GM18520 (cell line): Measurements from ENCODE around the gene MUSK.
A peak's percentile ranks its signal among the peaks of the same experiment; 100 is the strongest.
"Not testable (repeated sequence)": the region's sequence is repeated elsewhere in the genome, so short reads cannot be mapped to it uniquely, and the experiment has no call there.

ENCODE experiments used
- ATAC-seq: cut with Tn5 transposase; IDR thresholded peaks from one replicate; pipeline ENCODE4 v1.9.1; 2021; ENCODE audit not compliant: unreplicated experiment

MUSK gene

DNA sequence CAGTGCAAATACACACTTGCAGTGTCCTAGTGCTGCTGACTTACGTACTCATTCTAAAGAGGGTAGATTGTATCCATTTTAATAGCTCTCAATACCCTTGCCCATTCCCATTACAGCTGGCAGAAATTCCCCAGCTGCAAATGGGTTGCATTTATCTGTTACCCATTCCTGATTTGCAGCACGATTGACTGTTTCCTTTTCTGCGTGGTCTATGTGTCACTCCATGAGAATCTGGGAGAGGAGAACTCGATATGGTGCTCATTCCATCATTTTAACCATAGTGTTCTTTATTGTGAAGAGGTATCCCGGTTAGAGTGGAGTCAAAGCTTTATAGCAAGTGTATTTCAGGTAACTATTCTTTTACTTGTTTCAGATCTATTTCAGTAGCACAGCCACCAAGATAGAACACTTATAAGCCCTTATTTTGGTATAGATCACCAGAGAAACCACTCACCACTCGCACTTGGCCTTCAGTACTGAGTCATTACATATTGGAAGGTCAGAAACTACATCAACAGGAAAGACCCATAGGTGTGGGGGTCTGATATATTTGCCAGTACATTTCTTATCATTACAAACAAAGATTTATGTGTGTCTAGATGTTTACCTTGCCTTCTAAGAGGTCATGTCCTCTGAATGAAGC is 139.5 kb downstream of the MUSK start:
- peak; percentile 37 for ATAC-seq

DNA sequence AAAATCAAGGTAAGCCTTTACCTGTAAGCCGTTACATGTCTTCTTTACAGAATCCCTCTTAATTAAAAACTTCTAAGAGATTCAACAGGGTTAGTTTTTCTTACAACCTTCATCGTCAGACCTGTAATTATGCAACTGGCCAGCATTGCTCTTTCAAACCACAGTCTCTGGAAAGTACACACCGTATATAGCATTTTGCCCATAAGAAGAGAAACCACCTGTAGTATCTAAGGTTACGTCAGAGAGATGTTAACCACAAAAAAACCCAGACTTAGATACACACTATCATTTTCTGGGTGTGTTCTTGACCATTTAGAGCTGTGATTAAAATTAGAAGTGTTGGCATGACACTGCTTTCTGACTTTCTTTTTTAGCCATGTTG is 140.0 kb downstream of the MUSK start:
- peak; percentile 95 for ATAC-seq

DNA sequence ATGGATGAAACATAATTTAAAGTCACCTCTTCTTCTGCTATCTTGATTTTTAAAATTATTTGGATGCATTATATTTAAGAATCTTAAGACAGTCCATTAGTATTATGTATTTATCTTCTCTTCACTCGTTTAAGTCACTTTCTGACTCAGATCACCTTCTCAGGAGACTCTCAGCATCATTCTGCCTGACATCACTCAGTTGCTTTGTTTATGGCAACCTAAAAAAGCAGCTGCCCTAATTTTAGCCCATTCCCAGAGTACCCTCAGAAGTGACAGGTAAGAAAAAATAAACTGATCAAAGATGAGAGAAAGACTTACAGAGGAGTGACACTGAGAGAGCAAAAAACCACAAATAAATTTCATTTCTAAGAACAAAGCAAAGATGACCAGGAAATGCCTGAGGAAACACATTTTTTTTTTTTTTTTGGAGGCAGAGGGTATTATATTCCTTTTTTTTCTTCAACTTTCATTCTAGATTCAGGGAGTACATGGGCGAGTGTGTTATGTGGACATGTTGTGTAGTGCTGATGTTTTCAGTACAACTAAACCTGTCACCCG is 140.5 kb downstream of the MUSK start:
- ATAC-seq = peak; percentile 23

DNA sequence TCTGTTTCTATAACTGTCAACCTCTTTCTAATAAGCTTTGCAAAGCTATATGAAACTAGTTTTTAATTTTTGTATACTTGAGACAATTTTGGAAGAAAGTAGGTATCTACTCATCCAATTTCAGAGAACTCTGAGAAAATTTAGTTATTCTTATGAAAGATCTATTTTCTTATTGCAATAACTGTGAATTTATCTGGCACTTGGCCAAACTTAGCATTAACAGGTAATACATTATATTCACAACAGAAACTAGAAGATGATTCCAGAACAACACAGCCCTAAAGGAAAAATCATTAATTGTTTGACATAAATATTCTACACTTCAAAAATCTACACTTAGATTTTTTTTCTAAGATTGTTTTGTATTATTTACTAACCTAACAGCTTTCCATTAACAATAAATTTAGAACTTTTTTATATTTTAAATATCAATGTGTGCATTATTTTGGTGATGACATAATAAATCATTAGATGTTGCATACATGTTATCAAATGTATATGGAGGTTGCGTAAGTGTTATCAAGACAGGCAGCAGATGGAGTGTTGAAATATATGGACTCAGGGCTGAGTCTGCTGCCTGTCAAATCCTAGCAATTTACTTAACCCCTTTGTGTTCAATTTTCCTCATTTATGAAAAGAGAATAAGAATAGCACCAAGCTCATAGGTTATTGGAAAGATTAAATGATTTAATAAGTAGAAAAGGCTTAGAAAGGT is 141.8 kb downstream of the MUSK start:
- ATAC-seq = no peak

DNA sequence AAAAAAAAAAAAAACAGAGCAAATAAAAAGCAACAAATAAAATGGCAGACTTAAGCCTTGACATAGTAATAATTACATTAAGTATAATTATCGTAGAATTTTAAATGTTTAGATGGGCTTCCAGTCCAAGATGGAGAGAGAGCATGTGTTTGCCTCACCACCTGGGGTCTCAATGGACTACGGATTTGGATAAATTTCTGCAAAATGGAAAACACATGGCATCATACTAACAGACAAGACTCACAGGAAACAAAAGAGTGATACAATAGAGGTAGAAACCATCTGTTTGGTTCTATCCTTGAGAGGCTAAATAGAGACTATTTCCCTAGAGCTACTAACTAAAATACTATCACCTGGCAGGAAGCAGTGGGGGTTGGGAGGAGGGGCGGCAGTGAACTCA is 144.3 kb downstream of the MUSK start:
- ATAC-seq = no peak

DNA sequence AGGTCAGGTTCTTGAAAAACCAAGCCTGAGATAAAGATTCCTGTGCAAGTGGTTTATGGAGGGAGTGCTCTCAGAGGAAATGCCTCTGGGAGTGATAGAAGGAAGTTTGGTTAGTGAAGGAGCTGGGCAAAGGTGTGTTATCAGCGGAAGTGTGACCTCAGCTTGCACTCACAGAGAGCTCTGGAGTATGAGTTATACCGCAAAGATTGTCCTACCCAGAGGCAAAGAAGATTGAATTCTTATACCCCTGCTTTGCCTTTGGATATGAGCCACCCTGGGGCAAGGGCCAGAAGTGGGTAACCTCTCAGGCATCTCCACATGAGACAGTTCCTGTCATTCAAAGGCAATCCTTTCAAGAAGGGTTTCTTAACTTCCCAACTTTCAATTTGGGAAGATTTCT is 145.6 kb downstream of the MUSK start:
- ATAC-seq = no peak

GRCh38 chr9:110815361-110815760 is 146.8 kb downstream of the MUSK start:
- ATAC-seq = no peak

GRCh38 chr9:110820381-110820780 is 151.8 kb downstream of the MUSK start:
- no peak for ATAC-seq

DNA sequence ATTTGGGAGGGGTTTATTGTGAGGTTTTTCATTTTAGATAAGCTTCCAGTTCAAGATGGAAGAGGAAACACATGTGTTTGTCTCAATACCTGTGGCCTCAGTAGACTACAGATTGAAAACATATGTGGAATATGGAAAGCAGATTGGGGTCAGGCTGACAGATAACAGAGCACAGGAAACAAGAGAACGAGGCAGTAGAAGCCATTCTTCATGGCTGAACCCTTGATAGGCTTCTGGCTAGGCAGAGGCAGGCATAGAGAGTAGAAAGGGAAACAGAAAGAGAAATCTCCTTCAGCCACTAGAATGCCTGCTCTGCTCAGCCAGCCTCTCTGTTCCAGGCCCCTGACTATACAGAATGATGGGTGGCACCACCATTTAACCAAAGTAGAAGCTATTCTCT is 152.5 kb downstream of the MUSK start:
- ATAC-seq = peak; percentile 87

GRCh38 chr9:110825129-110825528 is 156.5 kb downstream of the MUSK start:
- not testable (repeated sequence) for ATAC-seq

- no peak for ATAC-seq
Measured at GRCh38 chr9:110825950-110826349, 157.4 kb downstream of the MUSK start.

DNA sequence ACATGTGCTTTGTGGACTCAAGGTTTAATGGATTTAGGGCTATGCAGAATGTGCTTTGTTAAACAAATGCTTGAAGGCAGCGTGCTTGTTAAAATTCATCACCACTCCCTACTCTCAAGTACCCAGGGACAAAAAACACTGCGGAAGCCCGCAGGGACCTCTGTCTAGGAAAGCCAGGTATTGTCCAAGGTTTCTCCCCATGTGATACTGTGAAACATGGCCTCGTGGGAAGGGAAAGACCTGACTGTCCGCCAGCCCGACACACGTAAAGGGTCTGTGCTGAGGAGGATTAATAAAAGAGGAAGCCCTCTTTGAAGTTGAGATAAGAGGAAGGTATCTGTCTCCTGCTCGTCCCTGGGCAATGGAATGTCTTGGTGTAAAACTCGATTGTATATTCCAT is 157.8 kb downstream of the MUSK start:
- ATAC-seq = not testable (repeated sequence)

GRCh38 chr9:110828264-110828663 is 159.7 kb downstream of the MUSK start:
- no peak for ATAC-seq

DNA sequence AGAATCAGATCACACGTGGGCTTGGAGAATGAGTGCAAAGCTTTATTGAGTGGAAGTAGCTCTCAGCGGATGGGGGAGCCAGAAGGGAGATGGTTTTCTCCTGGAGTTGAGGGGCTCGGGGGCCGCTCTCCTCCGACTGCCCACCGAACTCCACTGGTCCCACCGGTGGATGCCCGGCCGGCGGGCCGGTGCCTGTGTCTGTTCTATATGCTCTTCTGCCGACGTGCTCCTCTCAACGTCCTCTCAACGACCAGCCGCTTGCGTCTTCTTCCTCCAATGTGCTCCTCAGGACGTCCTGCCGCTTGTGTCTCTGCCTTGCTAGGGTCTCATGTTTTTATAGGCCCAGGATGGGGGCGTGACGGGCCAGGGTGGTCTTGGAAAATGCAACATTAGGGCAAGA is 161.9 kb downstream of the MUSK start:
- no peak for ATAC-seq

- no peak for ATAC-seq
Measured at GRCh38 chr9:110832926-110833325, 164.3 kb downstream of the MUSK start.

DNA sequence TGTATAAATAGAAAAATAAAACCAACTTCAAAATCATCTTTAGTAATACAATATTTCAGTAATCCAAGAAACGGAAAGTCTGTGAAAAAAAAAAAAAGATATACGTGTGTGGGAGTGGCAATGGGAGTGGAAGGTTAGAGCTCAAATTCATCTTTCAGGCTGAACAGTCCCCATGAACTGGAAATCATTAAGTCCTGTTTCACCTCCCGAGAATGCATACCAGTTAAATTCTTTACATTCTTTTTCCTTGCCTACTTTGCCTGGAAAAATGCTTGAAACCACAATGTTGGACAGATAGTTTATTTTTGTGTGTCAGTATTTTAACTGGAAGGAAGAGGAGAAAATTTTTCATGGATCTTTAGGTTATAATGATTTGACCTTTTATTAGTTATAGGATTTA is 166.8 kb downstream of the MUSK start:
- no peak for ATAC-seq

DNA sequence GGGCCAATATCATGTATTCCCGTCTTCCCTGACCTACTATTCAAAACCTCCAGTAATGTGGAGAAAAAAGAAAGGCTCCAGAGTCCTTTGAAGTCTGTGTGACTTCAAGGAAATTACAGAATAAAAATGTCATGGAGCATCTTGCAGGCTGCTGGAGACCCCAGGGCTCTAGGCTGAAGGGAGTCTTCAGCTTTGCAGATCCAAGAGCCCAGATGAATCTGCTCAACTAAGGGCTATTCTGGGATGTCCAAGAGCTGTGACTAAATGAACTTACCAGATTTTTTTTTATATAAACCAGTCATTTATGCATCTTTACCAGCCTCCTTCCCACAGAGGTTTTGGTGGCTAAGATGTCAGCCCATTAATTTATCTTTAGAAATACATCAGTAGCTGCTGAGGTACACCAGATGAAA is 167.3 kb downstream of the MUSK start:
- no peak for ATAC-seq

GRCh38 chr9:110837401-110838005 is 168.9 kb downstream of the MUSK start:
- peak; percentile 74 for ATAC-seq

DNA sequence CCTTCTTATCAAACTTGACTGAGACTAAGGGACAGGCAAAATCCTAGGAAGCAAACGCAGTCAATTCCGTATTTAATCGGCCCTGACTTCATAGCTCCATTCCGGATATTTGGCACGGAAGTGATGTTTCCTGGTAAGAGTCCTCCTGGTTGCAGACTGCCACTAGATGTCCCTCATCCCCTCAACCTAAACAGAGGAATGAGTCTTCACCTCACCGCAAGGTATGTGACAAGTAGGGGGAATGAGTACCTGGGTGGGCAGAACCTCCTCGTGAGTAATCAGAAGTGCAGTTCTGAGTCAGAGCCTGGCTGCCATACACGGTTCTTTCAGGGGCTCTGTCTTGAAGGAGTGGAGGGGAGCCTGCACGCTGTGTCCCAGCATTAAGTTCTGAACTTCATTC is 173.6 kb downstream of the MUSK start:
- ATAC-seq = no peak

GRCh38 chr9:110842986-110843385 is 174.4 kb downstream of the MUSK start:
- ATAC-seq = no peak

GRCh38 chr9:110844121-110844520 is 175.5 kb downstream of the MUSK start:
- no peak for ATAC-seq

DNA sequence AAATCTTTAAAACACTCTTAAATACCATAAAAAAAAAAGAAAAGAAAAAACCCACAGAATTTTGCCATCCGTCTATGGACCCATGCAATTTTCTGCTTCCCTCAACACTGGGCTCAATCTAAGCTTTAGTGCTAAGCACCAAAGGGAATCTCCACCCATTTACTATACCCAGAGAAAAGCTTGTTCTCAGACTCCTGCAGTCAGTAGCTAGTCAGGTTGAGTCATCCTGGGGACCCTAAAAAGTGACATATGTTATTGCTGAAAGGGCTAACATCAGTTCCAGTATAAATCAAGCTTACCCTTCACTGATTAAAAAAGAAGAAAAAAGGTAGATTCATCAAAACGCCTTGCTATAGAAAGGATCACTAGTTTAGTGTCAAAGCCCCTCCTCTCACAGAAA is 177.6 kb downstream of the MUSK start:
- ATAC-seq = no peak
